NCI-H345 (cell line): ENCODE measurements around the gene NRARP.

Source experiments
- DNase-seq: peaks from one replicate; lab custom pipeline; 2025; lab: John Stamatoyannopoulos, UW

The NRARP gene

GRCh38 chr9:137321726-137322361 lies 19.8 kb upstream of the NRARP start:
- no peak for DNase-seq

DNA sequence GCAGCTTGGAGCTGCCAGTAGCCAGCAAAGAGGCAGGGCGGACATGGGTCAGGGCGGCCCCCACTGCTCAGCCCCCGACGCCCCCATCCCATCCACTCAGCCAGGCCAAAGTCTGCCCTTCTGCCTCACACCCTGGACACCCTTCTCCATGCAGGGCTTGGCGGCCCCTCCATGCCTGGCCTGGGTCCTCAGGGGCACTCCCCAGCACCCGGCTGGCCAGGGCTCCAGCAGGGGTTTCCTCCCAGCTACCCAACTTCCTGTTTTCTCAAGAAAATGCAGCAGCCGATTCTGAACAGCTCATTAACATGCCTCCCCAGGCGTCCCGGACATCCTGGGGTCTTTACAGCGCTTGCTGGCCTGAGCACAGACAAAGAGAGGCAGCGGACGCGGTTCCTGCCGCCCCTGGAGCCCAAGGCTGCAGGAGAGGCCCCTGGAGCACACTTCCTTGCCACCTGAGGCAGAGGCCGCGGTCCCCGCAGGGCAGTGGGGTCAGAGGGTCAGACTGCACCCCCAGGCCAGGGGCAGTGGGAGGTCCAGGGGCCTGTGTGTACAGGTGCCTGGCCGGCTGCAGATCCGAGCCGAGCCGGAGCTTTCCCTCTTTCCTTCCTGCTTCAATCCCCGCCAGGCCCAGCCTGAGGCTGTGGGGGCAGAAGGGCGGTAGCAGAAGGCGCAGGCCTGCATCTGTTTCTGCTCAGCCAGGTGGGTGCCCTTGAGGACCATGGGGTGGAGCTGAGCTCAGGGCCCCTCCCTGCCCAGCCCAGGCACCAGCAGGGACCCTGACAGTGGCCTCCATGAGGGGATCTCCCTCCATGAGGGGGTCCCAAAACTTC lies 18.7 kb upstream of the NRARP start:
- no peak for DNase-seq

GRCh38 chr9:137319739-137320551 lies 17.9 kb upstream of the NRARP start:
- no peak for DNase-seq

- no peak for DNase-seq
These were observed 17.1 kb upstream of the NRARP start for GRCh38 chr9:137319011-137319738.

GRCh38 chr9:137318602-137319001 lies 16.5 kb upstream of the NRARP start:
- DNase-seq: no peak

- no peak for DNase-seq
These were observed 15.8 kb upstream of the NRARP start for GRCh38 chr9:137317718-137318511.

DNA sequence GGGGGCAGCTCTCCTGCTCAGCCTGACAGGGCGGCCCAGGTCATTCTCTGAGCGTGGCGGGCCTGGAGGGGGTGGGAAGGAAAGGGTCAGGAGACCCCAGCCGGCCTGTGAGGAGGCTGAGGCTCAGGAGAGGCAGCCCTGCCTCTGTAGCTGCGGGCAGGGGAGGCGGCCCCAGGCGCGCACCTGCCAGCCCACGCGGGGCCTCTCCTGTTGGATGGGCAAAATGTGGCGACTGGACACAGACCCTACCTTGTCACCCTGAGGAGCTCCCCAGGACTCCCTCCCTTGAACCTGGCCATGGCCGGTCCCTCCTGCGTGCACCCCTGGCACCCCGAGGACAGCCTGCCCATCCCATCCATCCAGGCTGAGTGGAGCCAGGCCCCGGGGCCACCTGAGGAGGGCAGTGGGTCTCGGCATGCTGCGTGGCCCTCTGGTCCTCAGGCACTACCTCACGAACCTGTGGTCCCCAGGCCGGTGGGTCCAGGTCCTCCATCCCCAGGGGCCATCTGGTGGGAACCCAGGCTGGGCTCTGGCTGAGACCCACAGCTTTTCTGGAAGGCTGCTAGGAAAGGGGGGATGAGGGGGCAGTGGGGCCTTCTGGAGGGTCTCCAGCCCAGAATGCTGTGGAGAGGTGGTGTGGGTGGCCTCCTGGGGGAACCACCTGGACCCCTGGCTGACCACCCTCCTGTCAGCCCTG lies 15.1 kb upstream of the NRARP start:
- no peak for DNase-seq

- DNase-seq: no peak
These were observed 14.2 kb upstream of the NRARP start for GRCh38 chr9:137316012-137316981.

DNA sequence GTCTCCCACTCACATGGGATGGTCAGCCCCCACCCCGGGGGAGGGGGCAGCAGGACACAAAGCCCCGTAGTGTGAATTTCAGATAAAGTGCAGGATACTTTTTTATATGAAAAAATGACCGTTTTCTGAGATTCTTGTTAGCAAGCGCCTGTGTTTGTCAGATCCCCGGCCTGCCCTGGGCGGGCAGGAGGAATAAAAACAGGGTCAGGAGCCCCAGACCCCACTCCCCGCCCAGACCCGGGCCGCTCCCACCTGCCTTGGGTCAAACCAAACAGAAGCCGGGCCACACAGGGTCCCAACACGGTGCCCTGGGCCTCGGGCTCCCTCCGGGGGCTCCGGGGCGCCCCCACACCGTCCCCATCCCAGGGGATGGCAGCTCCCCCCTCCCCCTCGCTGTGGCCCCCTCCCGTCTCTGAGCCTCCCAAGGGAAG lies 13.5 kb upstream of the NRARP start:
- no peak for DNase-seq

- no peak for DNase-seq
These were observed 12.8 kb upstream of the NRARP start for GRCh38 chr9:137314561-137315560.

GRCh38 chr9:137313956-137314560 lies 12.0 kb upstream of the NRARP start:
- no peak for DNase-seq

GRCh38 chr9:137313326-137313936 lies 11.4 kb upstream of the NRARP start:
- no peak for DNase-seq

DNA sequence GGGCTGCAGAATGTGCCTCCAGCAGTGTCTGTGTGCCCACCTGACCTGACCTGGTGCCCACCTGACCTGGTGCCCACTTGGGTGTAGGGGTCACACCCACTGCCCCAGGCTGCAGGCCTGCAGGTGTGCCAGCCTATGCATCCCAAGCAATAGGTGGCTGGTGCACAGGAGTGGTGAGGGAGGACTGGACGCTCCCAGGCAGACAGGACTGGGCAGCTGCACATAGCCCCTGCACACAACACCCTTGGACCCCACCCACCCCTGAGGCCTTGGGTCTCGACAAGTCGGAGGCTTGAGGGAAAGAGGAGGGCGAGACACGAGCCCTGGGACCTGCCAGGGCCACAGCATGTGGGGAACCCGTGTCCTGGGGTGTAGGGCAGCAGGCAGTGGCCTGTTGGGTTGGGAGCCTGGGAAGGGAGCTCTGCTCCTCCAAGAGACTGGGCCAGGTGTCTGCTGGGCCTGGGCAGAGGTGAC lies 10.8 kb upstream of the NRARP start:
- DNase-seq: no peak

DNA sequence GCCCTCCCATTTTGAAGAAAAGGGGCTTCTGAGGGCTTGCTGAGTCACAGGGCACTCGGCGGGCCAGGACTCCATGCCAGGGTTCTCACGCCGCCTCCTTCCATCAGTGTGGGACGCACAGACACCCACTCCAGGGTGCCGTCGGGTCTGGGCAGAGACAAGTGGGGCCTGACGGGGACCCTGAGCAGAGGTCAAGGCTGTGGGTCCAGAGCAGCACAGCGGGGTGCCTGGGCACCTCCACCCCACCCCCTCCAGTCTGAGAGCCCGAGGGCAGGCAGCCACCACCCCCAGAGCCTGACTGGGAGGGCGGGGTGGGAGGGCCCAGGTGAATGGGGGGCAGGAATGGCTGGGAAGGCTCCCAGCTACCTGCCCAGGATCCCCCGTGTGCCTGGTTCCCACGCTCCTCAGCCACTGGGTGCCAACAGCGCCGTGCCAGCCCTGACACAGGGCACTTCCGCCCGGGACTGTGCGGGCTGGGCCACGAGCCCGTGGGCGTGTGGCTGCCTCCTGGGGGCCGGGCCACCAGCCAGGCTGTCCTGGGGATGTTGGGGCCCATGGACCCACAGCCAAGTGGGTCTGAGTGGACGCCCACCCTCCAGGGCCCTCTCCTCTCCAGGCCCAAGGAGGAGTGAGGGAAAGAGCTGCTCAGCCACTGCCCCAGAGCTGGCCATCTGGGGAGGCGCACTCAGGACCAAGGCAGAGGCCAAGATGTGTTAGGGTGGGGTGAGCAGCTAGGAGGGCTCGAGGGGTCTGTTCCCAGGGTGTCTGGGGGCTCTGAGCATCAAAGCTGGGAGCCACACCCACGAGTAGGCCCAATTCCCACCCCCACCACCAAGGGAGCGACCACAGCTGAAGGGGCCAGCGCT lies 10.1 kb upstream of the NRARP start:
- no peak for DNase-seq

GRCh38 chr9:137311171-137311985 lies 9.3 kb upstream of the NRARP start:
- no peak for DNase-seq
